GM21723 (cell line): ENCODE data around the gene FRYL.

Experiments
- ATAC-seq: cut with Tn5 transposase; IDR thresholded peaks from one replicate; pipeline ENCODE4 v1.9.1; 2021; ENCODE audit warnings: mild to moderate bottlenecking, moderate library complexity; ENCODE audit not compliant: unreplicated experiment

FRYL gene

DNA sequence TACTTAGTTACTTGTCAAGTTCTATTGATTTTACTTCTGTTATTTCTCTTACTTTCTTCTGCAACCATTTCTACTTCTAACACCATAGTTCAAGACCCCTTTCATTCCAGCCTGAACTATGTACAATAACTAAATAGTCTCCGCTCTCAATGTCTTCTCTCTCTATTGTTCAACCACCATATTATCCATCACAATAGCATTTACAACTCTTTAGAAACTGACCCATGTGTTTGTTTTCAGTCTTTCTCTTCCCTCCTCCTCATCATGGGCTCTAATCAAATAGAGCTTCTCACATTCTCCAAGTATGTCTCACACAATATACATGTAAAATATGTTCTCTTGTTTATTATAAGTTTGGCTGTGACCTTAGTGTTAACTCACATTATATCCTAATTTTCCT is 146.4 kb downstream of the FRYL start:
- no peak for ATAC-seq

DNA sequence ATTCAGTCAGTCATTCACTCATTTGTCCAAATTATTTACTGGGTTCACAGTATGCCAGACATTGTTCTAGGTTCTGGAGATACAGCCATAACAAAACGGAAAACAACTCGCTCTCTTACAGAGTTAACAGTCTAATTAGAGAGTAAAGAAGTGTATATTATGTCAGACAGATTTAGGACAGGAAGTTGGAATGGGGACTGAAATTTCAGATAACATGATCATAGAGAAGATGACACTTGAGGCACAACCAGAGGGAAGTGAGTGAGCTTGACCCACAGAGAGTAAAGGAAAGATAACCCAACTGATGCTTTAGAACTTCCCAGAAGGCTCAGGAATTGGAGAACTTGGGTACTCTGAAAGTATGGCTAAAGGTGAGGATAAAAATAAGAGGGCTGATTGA is 150.6 kb downstream of the FRYL start:
- no peak for ATAC-seq

DNA sequence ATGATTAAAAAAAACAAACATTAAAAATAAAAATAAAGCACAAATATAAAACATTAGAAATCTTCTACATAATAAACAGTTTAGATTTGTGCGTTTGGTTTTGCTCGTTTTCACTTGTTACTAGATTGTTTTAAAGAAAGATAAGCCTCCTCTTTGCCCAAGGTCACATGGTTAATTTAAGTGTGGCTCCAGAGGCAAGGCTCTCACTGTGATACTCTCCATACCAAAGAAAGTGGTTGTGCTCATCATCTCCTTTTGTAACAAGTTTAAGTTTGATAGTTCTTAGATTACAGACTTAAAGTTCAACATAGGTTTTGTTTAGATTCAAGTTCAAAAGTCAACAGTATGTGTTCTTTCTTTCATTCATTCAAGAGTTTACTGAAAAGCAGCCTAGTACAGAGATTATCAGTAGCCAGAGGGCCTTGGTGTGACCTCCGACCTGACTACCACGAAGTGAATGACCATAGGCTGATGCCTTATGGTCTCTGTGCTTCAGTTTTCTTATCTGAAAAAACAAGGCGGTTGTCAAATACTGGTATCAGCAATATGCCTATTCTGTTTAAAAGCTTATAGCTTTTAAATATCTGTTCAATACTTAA is 156.8 kb downstream of the FRYL start:
- ATAC-seq = no peak

DNA sequence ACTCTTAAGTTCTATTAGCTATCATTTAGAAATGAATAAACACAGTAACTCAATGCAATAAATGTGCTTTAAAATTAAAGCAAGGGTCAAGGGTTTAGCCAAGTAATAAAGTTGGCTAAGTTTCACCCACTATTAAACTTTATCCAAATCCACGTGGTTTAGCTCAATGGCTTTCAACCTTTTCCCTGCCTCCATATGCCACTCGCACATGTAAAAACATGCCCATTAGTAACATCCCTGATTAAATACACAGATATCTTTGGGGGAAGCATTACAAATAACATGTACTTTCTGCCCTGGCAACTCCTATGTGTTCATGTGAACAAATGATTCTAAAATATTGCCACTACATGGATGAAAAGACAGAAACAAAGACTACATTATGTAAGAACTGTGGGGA is 159.2 kb downstream of the FRYL start:
- no peak for ATAC-seq

DNA sequence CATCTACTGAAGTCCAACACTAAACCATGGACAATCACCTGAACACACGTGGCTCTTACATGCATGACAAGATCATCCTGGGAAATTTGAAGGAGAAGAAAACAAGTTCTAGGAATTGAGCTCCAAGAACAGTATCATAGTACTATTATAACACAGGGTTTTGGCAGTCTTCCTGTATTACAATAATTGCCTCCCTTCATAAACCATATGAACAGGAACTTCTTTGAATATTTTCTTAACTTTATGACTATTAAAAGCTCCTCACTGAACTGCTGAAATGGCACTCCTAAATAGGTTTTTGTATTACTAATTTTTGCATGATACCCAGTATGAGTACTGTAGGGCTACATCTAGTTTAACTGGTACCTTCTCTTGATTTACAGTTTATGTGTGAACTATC is 160.0 kb downstream of the FRYL start:
- ATAC-seq = no peak

DNA sequence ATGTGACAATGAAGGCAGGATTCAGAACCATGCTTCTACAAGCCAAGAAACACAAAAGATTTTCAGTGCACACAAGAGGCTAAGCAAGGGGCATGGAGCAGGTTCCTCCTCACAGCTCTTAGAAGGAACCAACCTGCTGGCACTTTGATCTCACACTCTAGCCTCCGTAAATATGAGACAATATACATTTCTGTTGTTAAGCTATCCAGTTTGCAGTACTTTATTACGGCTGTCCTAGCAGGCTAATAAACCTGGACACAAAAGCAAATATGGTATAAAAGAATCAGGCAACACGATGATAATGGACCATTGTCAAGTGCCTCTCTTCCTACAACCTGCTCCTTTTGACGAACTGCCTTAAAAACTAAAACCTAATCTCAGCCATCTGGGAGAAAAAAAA is 175.6 kb downstream of the FRYL start:
- no peak for ATAC-seq

DNA sequence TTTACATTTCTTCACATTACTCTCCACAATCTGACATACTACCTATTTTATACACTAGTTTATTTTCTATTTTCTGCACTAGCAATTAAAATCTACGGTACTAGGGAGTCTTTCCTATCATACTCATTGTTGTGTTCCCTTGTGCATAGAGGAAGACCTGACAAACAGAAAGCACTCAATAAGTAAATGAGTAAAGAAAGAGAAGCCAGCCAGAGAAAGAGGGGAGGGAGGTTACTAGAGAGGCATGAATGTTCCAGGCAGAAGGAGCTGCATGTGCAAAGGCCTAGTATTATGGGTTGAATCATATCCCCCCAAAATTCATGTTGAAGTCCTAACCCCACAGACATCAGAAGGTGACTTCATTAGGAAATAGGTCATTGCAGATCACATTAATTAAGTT is 176.0 kb downstream of the FRYL start:
- no peak for ATAC-seq

DNA sequence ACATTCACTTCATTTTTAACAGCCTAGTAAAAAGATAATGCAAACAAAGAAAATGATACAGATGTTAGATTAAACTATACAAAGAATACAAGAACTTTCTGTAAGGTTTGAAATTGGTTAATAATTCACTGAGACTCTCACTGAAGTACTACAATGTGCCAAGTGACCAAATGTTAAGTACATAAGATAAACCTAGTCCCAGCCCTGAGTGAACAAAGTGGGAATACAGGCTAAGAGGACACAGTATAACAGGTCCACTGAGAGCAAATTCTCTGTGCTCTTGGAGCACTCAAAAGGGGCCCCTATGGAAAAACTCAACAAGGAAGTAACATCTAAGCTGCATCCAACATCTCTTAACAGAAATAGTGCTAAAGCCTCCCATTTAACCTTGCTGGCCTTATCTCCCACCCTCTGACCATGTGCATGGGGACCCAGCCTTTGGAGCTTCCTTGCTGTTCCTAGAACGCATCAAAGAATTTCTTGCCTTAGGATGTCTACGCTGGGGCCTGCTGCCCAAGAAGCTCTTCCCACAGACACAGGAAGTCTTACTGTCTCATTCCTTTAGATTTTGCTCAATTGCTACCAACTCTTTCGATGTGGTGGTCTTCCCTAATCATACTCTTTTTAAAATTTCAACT is 176.6 kb downstream of the FRYL start:
- ATAC-seq = no peak

DNA sequence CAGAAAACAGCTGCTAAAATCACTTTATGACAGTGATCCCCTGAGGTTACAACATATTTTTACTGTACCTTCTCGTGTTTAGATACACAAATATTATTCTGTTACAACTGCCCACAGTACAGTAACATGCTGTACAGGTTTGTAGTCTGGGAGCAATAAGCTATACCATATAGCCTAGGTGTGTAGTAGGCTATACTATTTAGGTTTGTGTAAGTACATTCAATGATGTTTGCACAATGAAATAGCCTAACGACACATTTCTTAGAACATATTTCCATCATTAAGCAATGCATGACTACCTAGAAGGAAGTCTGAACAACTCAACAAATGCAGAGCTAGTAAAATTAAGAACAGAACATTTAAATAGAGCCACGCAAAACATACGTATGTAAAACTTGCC is 177.3 kb downstream of the FRYL start:
- ATAC-seq = no peak

DNA sequence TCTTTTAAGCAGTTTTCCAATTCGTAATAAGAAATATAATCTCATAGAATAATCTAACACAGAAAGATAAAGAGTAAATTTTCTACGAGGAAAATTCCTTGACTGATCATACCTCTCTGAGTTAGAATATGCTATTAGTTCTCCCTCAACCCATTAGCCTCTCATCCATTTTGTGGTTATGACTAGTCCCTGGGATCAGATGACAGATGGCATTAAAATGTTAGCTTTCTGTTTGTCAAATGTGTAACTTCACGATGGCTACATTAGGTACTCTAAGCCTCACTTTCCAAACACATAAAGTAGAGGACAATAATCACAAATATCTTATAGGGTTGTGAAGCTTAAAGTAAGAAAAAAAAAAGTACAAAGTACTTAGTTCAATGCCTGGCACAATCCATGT is 177.9 kb downstream of the FRYL start:
- no peak for ATAC-seq

DNA sequence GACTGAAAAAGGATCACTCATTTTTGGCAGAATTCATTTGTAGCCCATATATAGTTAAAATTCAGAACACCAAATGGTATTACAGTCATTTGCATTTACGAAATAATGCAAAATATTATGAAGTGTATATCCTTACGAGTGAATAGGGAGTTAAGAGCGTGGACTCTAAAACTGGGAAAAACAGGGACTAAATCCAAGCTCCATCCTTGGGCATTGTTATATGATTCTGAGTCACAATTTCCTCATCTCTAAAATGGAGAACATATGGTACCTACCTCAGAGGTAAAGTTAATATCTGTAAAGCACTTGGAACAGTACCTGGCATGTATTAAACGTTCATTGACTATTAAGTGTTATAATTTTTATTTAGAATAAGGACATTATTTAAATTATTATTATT is 183.7 kb downstream of the FRYL start:
- no peak for ATAC-seq

DNA sequence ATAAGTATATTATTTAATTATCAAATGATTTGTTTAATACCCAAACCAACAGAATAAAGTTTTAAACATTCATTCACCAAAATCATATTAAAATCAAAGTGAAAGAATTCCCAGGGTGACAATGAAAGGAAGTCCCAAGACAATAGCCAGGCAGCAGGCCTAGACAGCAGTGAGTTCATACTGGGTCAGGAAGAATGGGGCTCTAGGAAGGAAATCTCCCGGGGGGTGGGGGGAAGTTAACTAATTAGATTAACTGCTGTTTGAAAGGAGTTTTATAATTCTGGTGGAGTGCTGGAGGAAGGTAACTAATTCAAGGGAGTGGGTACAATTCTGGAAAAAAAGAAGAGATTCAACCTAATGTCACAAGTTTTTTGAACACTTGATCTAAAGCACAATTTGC is 185.9 kb downstream of the FRYL start:
- no peak for ATAC-seq

DNA sequence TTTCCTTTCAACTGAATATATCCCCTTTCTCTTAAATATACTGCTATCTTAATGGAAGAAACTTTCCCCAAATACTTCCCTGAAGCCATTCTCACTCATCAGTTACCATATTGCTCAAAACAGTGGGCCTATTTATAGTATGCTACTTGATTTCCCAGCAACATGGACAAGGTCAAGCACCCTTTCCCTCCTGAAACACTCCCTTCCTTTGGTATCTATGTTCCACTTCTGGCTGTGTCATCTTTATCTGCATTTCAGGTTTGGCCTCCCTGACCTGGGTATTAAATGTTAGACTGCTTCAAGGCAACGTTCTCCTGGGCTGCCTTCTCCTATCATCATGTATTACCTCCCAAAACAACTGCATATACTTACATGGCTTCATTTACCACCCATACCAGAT is 188.7 kb downstream of the FRYL start:
- ATAC-seq = no peak

DNA sequence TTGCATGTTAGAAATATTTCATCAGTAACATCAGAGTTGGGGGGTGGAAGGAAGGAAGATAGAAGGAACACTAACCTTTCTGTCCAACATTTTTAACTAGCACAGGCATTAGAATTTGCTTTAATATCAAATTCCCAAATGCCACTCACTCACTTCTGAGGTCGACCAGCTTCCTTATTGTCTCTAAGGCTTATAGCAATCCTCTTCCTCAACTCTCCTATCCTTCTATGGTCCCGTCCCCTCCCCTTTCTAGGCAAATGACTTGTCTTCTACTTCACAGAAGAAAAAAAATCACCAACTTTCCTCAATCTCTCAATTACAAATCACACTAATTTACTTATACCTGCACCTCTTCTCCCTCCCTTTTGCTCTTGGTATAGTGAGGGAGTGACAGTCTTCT is 189.2 kb downstream of the FRYL start:
- ATAC-seq = no peak

DNA sequence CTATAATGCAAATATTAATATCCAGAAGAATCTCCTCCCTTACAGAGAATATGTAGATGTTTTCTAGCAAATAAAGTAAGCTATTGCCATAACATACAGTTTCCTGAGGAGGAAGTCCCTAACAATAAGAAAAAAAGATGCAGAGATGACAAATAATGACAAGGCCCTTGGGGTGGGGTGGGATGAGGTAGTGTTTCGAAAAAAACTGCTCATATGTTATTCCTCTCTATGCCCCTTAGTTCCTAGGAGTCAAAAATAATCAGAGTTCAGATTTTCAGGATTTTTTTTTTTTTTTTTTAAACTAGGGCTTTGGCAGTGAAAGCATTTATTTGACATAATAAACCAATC is 191.0 kb downstream of the FRYL start:
- no peak for ATAC-seq

DNA sequence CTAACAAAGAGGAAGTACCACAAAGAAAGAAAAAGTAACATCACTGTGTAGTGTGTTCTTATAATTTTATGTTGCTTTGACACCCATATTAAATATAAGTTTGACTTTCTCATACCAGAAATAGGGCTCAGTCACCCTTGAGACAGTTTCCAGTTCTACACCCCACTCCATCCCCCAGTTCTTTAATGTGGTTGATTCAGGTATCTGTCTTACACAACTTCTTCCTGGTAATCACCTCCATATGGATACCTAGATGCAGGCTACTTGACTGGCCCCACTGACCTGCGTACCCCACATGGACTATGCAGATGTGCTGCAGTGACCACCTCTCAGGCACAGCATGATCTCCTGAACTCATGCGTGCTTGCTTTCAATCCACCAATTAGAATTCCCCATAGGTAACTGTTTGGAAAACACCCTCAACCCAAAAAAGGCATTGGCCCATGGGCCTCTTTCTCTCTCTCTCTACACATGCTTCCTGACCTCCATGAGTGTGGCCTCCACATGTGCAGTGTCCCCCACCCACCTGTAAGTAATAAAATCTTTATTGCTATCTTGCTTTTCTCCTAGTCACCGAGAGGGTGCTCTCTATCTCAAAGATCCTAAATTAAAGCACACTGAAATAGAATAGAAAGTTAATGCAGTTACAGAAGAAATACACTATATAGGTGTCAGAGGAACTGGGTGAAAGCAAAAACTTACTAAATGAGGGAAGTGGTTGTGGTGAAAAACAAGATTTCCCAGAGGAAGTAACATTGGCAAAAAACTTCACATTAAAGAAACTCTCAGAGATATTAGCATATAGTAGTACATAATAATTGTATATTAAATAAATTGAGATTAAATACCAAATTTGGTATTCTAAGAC is 191.6 kb downstream of the FRYL start:
- ATAC-seq = no peak

DNA sequence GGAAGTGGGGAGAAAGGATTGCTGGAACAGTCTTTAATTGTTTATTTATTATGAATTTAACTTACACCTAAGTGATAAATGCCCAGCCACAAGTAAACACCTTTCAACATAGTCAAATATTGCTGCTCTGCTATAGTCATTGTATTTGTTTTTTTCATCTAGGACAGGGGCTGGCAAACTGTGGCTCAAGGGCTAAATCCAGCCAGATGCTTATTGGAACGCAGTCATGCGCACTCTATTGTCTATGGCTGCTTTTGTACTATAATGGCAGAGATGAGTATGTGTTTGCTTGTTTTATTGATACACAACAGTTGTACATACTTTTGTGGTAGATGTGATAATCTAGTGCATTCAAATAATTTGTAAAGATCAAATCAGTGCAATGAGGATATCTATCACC is 194.7 kb downstream of the FRYL start:
- ATAC-seq = no peak

DNA sequence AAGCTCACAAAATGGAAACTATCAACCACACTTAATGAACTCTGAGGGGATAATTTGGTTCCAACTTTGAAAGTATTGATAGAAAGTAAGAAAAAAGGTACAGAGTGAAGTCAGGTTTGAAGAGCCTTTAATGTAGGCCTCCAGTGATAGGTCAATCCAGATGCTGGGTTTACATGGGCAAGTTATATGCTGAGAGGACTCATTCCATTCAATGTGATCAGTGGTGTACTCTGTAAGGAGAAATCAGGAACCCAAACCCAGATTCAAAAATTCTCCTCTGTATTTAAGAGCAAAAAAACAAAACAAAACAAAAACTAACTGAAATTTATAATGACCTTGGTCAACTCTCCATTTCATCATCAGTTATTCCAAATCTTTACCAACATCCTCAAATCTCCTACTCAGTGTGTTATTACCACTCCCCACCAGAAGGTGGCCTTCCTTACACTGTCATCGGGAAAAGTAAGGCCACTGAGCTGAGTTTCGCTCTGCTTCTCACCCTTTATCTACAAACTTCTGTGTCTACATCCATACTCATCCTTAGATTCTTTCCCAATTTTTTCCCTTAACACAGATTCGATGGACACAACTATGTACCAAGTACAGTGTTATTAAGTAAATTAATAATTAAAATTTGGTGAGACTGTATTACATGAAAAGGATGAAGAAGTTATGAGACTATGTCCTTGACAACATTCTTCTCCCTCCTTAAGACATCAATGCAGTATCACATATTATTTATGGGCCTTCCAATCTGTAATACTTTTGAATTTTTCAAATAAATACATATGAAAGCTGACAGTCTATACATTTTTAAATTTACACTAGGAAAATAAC is 201.7 kb downstream of the FRYL start:
- peak; percentile 87 for ATAC-seq

DNA sequence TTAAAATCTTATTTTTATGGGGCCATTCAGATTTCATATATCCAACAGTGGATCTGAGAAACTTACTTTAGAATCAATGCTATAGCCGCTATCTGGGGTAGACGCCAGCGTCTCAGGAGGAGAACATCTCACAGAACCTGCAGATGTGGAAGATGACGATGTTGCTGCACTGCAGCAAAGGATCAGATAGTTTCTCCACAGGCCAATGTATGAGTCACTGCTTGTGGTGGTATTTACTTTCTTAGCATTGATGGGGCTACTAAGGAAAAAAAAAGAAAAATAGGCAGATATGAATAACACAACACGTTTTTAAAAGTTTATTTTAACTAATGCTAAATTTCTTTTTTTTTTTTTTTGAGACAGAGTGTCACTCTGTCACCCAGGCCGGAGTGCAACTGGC is 204.1 kb downstream of the FRYL start:
- no peak for ATAC-seq

DNA sequence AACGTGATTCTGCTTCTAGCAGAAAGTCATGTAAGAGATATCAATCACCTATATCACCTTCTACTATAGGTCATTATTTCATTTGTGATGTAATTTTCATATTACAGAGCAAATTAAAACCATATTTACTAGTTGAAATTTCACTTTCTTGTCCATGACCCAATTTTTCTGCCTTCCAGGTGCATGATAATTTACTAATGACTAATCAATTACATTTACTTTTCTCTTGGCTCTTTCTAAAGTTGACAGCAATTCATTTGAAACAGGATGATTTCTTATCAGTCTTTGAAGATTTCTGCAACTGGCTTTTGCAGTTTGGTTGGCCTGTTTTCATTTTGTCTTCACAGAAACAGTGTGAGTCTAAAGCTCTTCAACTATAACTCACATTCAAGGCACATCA is 208.6 kb downstream of the FRYL start:
- no peak for ATAC-seq

DNA sequence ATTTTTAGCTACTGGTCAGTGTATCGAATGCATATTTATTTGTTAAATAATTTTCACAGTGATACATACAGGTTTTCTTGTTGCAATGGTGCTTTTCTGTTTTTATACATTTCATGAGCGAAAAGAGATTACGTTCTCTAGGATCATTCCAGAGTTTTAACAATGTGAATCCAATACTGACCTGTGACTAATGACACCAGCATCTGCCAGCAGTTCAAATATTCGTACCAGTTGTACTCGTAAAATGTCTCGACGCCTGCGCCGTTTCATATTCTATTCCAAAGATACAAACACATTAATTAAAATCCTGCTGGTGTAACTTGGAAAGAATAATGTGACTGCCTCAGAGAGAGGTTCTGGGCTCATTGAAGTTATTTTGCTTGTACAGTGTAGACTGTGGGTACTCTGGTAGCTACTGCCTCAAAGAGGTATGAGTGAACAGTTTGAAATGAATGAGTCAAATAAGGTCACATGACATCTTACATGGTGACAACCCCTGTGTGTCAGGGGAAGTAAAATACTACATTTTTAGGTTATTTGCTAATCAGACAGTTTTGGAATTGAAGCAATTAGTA is 209.3 kb downstream of the FRYL start:
- no peak for ATAC-seq
